Nephron (organoid): ENCODE measurements around the gene NR5A2.

Experiments used
- H3K27ac Mint-ChIP-seq, 3 experiments: 2 replicates each; pipeline ENCODE4 v1.8.0; 2020; ENCODE audit warnings: mixed read lengths in 3 of 3, mild to moderate bottlenecking in 2 of 3, moderate library complexity in 1 of 3
- H3K27me3 Mint-ChIP-seq: 2 replicates; pipeline ENCODE4 v1.8.0; 2021; ENCODE audit warnings: low read depth, mild to moderate bottlenecking, moderate library complexity, mixed read lengths
- H3K36me3 Mint-ChIP-seq: 2 replicates; pipeline ENCODE4 v1.8.0; 2020; ENCODE audit warnings: low read depth, mixed read lengths
- H3K4me1 Mint-ChIP-seq: 2 replicates; pipeline ENCODE4 v1.8.0; 2020; ENCODE audit warnings: mixed read lengths
- H3K4me3 Mint-ChIP-seq, 3 experiments: 2 replicates each; pipeline ENCODE4 v1.8.0; 2020; ENCODE audit warnings: mild to moderate bottlenecking in 3 of 3, mixed read lengths in 3 of 3, moderate library complexity in 2 of 3
- H3K9me3 Mint-ChIP-seq: 2 replicates; pipeline ENCODE4 v1.8.0; 2020; ENCODE audit warnings: mixed read lengths
- CTCF ChIP-seq, 3 experiments: fragments of 200-600 bp; sonication (generic); IDR thresholded peaks; one replicate each; pipeline ENCODE4 v1.5.0; 2021; ENCODE audit warnings: antibody characterized with exemption in 3 of 3; ENCODE audit not compliant: unreplicated experiment in 3 of 3

The NR5A2 gene

DNA sequence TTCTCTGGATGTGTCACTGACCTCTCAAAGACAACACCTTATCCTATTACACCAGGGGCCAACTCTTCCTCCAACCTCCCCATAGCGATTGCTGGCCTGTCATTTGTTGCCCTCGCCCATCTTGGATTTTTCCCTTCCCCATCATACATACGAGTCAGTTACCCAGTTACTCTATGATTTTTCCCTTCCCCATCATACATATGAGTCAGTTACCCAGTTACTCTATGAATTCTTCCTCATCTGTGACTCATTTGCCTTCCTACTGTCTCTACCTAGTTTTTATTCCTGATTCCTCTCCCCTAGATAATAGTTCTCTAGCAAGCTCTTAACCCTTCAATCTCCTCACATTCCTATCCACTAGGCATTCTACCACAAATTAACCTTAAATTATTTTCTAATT lies 178.8 kb downstream of the NR5A2 start:
- Mint-ChIP-seq H3K4me1 (no peaks in the 10 kb centered on the region), H3K4me3 (no peak overlapping the region), H3K27me3 (no peaks in the 10 kb centered on the region), H3K9me3 (no peaks in the 10 kb centered on the region), H3K27ac (no peak overlapping the region), H3K36me3 (no peaks in the 10 kb centered on the region)
- TF ChIP-seq CTCF (IDR thresholded peaks at IDR 0.05; ENCODE audit: unreplicated experiment in 3 of 3) = no peak

- Mint-ChIP-seq H3K27me3 (no peaks in the 10 kb centered on the region), H3K36me3 (no peaks in the 10 kb centered on the region), H3K4me1 (no peaks in the 10 kb centered on the region), H3K9me3 (no peaks in the 10 kb centered on the region), H3K4me3 (no peak overlapping the region), H3K27ac (no peak overlapping the region)
- no peak for TF ChIP-seq CTCF (IDR thresholded peaks at IDR 0.05; ENCODE audit: unreplicated experiment in 3 of 3)
Measured at GRCh38 chr1:200206761-200207160, 179.3 kb downstream of the NR5A2 start.

DNA sequence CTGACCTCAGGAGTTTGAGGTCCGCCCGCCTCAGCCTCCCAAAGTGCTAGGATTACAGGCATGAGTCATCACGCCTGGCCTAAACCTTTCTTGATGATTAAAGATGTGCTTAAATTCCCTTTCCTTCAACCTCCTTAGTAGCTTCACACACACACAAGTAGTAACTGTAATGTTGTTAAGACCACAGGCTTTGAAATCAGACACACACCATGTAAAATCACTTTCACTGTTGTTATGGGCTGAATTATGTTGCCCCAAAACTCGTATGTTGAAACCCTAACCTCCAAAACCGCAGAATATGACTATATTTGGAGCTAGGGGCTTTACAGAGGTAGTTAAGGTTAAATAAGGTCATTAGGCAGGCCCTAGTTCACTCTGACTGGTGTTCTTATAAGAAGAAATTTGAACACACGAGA lies 180.2 kb downstream of the NR5A2 start:
- H3K27me3 Mint-ChIP-seq = no peaks in the 10 kb centered on the region
- H3K9me3 Mint-ChIP-seq = no peaks in the 10 kb centered on the region
- H3K4me1 Mint-ChIP-seq = no peaks in the 10 kb centered on the region
- no peaks in the 10 kb centered on the region for H3K36me3 Mint-ChIP-seq
- TF ChIP-seq CTCF (IDR thresholded peaks at IDR 0.05; ENCODE audit: unreplicated experiment in 3 of 3) = no peak
- H3K27ac Mint-ChIP-seq = no peak overlapping the region
- H3K4me3 Mint-ChIP-seq = no peak overlapping the region

- Mint-ChIP-seq H3K4me3 (no peak overlapping the region), H3K9me3 (peaks cover 7% of the 10 kb centered on the region), H3K36me3 (peaks cover 4% of the 10 kb centered on the region), H3K4me1 (no peaks in the 10 kb centered on the region), H3K27ac (no peak overlapping the region), H3K27me3 (no peaks in the 10 kb centered on the region)
- no peak for TF ChIP-seq CTCF (IDR thresholded peaks at IDR 0.05; ENCODE audit: unreplicated experiment in 3 of 3)
Measured at GRCh38 chr1:200211157-200211556, 183.6 kb downstream of the NR5A2 start.

- Mint-ChIP-seq H3K27ac (no peak overlapping the region), H3K4me3 (no peak overlapping the region), H3K9me3 (peaks cover 7% of the 10 kb centered on the region), H3K36me3 (peaks cover 4% of the 10 kb centered on the region), H3K27me3 (no peaks in the 10 kb centered on the region), H3K4me1 (no peaks in the 10 kb centered on the region)
- TF ChIP-seq CTCF (IDR thresholded peaks at IDR 0.05; ENCODE audit: unreplicated experiment in 3 of 3) = no peak
Measured at GRCh38 chr1:200213392-200213791, 185.9 kb downstream of the NR5A2 start.

GRCh38 chr1:200213921-200214320 lies 186.4 kb downstream of the NR5A2 start:
- H3K9me3 Mint-ChIP-seq = peaks cover 7% of the 10 kb centered on the region
- no peaks in the 10 kb centered on the region for H3K4me1 Mint-ChIP-seq
- TF ChIP-seq CTCF (IDR thresholded peaks at IDR 0.05; ENCODE audit: unreplicated experiment in 3 of 3) = no peak
- H3K27me3 Mint-ChIP-seq = no peaks in the 10 kb centered on the region
- H3K36me3 Mint-ChIP-seq = peaks cover 4% of the 10 kb centered on the region
- H3K27ac Mint-ChIP-seq = no peak overlapping the region
- H3K4me3 Mint-ChIP-seq = no peak overlapping the region
